ENCODE data around the gene VMA21. TPM values are rescaled to one million over a fixed set of nuclear protein-coding genes. Genes with fewer than 3 reads are reported as not detected.

The VMA21 gene
- 55.4 and 77.2 TPM in 2 replicates for total RNA-seq (2014; rRNA removed; shearing (Covaris generic))
- 83.6 and 99.7 TPM in 2 replicates for polyA plus RNA-seq (2015; cell fraction: cytosol; rRNA removed)
- 33.1 and 34.0 TPM in 2 replicates for polyA plus RNA-seq (2015; cell fraction: nucleus; rRNA removed)

GRCh38 chrX:151396825-151397740 is at the start of gene VMA21:
Gene VMA21, plus strand, starts transcription at chrX:151397206. Its CDS starts 103 bp downstream, at chrX:151397309.
- peak; percentile 71 for DNase-seq (ENCODE audit: low read depth)

- DNase-seq (ENCODE audit: low read depth), result no peak
Observed at GRCh38 chrX:151359341-151359740, 37.7 kb upstream of the VMA21 start.

GRCh38 chrX:151359931-151360871 is 36.8 kb upstream of the VMA21 start:
- DNase-seq (ENCODE audit: low read depth), result peak; percentile 18

- no peak for DNase-seq (ENCODE audit: low read depth)
Observed at GRCh38 chrX:151363316-151363715, 33.7 kb upstream of the VMA21 start.

GRCh38 chrX:151365579-151365978 is 31.4 kb upstream of the VMA21 start:
- DNase-seq (ENCODE audit: low read depth), result no peak

- DNase-seq (ENCODE audit: low read depth), result peak; percentile 23
Observed at GRCh38 chrX:151370906-151371305, 26.1 kb upstream of the VMA21 start.

- no peak for DNase-seq (ENCODE audit: low read depth)
Observed at GRCh38 chrX:151384807-151385206, 12.2 kb upstream of the VMA21 start.

GRCh38 chrX:151386838-151387459 is 10.1 kb upstream of the VMA21 start:
- DNase-seq (ENCODE audit: low read depth), result no peak

- no peak for DNase-seq (ENCODE audit: low read depth)
Observed at GRCh38 chrX:151391722-151392121, 5.3 kb upstream of the VMA21 start.

GRCh38 chrX:151393514-151393913 is 3.5 kb upstream of the VMA21 start:
- peak; percentile 8 for DNase-seq (ENCODE audit: low read depth)

GRCh38 chrX:151396042-151396824 is 773 bp upstream of the VMA21 start:
- no peak for DNase-seq (ENCODE audit: low read depth)

- DNase-seq (ENCODE audit: low read depth), result peak; percentile 6
Observed at GRCh38 chrX:151397741-151398070, 700 bp downstream of the VMA21 start.

- no peak for DNase-seq (ENCODE audit: low read depth)
Observed at GRCh38 chrX:151398346-151398745, 1.3 kb downstream of the VMA21 start.

GRCh38 chrX:151402719-151403390 is 5.8 kb downstream of the VMA21 start:
- DNase-seq (ENCODE audit: low read depth), result no peak

- DNase-seq (ENCODE audit: low read depth), result no peak
Observed at GRCh38 chrX:151416579-151416978, 19.6 kb downstream of the VMA21 start.

- DNase-seq (ENCODE audit: low read depth), result no peak
Observed at GRCh38 chrX:151419782-151420181, 22.8 kb downstream of the VMA21 start.

GRCh38 chrX:151424505-151424904 is 27.5 kb downstream of the VMA21 start:
- DNase-seq (ENCODE audit: low read depth), result no peak

- DNase-seq (ENCODE audit: low read depth), result no peak
Observed at GRCh38 chrX:151448509-151448908, 51.5 kb downstream of the VMA21 start.

- DNase-seq (ENCODE audit: low read depth), result peak; percentile 66
Observed at GRCh38 chrX:151458824-151459223, 61.8 kb downstream of the VMA21 start.
